SH-SY5Y (cell line): ENCODE results near the gene ITPK1.

Experiments used
- GATA2 ChIP-seq: IDR thresholded peaks from 2 replicates; pipeline ENCODE4 v1.6.1; 2011; ENCODE audit warnings: mild to moderate bottlenecking, low read depth, low read length
- GATA3 ChIP-seq: IDR thresholded peaks from 2 replicates; pipeline ENCODE4 v1.6.1; 2011; ENCODE audit warnings: low read depth, mild to moderate bottlenecking, low read length, moderate library complexity

GRCh38 chr14:92965281-92965680, 150.4 kb downstream of the ITPK1 start:
- TF ChIP-seq GATA2 (no peak), GATA3 (no peak)
